ENCODE data around the gene SPIRE2. TPM values are rescaled to one million over a fixed set of nuclear protein-coding genes. Genes with fewer than 3 reads are reported as not detected.

SPIRE2 gene
- total RNA-seq, 2 donors from 2014 or later = 0.90 to 1.8 TPM

DNA sequence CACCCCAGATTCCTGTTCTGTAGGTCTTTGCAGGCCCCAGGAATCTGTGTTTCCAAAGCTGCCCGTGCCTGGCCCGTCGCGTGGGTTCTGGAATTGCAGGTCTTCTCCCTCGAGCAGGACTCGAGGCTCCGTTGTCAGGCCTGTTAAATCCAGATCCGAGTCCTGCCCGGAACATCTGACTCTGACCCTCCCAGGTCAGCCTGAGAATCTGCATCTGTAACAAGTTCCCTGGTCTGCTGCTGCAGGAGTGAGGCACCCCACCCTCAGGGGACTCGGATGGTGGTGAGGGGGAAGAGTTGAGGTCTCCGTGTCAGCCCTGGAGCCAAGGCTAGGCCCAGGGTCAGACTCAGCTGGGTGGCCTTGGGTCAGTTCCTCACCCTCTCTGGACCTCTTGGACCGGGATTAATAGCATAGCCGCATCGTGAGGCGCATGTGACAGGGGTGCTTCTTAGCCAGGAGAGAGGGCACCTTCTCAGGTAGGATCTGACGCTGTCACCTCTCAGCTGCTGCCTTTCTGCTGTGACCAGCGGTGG lies 8.8 kb downstream of the SPIRE2 start:
- Histone ChIP-seq H3K4me3 (no peak overlapping the region), H3K27ac (no peak overlapping the region), H3K27me3 (no peaks in the 10 kb centered on the region), H3K36me3 (no peaks in the 10 kb centered on the region), H3K4me1 (no peaks in the 10 kb centered on the region), H3K9me3 (no peaks in the 10 kb centered on the region)
- TF ChIP-seq, protein P1, sequence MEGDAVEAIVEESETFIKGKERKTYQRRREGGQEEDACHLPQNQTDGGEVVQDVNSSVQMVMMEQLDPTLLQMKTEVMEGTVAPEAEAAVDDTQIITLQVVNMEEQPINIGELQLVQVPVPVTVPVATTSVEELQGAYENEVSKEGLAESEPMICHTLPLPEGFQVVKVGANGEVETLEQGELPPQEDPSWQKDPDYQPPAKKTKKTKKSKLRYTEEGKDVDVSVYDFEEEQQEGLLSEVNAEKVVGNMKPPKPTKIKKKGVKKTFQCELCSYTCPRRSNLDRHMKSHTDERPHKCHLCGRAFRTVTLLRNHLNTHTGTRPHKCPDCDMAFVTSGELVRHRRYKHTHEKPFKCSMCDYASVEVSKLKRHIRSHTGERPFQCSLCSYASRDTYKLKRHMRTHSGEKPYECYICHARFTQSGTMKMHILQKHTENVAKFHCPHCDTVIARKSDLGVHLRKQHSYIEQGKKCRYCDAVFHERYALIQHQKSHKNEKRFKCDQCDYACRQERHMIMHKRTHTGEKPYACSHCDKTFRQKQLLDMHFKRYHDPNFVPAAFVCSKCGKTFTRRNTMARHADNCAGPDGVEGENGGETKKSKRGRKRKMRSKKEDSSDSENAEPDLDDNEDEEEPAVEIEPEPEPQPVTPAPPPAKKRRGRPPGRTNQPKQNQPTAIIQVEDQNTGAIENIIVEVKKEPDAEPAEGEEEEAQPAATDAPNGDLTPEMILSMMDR (IDR thresholded peaks at IDR 0.05) = no peak
- no peak for DNase-seq (ENCODE audit: low spot score)

DNA sequence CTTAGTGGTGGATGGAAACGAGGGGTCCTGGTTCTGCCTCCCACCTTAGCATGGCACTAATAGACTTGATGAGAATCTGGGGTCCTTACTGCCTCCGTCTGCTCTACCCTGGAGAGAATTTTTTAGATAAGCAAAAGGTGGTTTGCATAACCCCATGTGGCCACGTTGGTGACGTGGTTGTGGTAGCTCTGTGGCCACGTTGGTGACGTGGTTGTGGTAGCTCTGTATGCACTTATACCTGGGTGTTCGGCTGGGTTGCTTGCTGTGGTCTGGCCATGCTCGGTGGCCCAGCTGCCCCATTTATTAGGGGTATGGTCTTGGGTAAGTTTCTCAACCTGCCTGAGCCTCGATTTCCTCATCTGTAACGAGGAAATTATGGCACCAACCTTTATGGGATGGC lies 13.0 kb downstream of the SPIRE2 start:
- no peak for DNase-seq (ENCODE audit: low spot score)
- H3K27ac ChIP-seq = no peak overlapping the region
- no peaks in the 10 kb centered on the region for H3K4me1 ChIP-seq
- H3K4me3 ChIP-seq = no peak overlapping the region
- TF ChIP-seq, protein P1 (IDR thresholded peaks at IDR 0.05) = no peak
- no peaks in the 10 kb centered on the region for H3K36me3 ChIP-seq
- H3K27me3 ChIP-seq = no peaks in the 10 kb centered on the region
- H3K9me3 ChIP-seq = no peaks in the 10 kb centered on the region

GRCh38 chr16:89842471-89843408 lies 14.5 kb downstream of the SPIRE2 start:
- no peak overlapping the region for H3K4me3 ChIP-seq
- no peaks in the 10 kb centered on the region for H3K9me3 ChIP-seq
- TF ChIP-seq, protein P1 (IDR thresholded peaks at IDR 0.05) = no peak
- no peaks in the 10 kb centered on the region for H3K4me1 ChIP-seq
- no peak overlapping the region for H3K27ac ChIP-seq
- no peak for DNase-seq (ENCODE audit: low spot score)
- H3K27me3 ChIP-seq = no peaks in the 10 kb centered on the region
- no peaks in the 10 kb centered on the region for H3K36me3 ChIP-seq

- Histone ChIP-seq H3K9me3 (no peaks in the 10 kb centered on the region), H3K27ac (no peak overlapping the region), H3K36me3 (no peaks in the 10 kb centered on the region), H3K4me3 (no peak overlapping the region), H3K4me1 (no peaks in the 10 kb centered on the region), H3K27me3 (no peaks in the 10 kb centered on the region)
- no peak for DNase-seq (ENCODE audit: low spot score)
- TF ChIP-seq, protein P1 (IDR thresholded peaks at IDR 0.05) = no peak
These were observed 15.4 kb downstream of the SPIRE2 start for GRCh38 chr16:89843409-89844350.

GRCh38 chr16:89844739-89845339 lies 16.6 kb downstream of the SPIRE2 start:
- H3K36me3 ChIP-seq = no peaks in the 10 kb centered on the region
- DNase-seq (ENCODE audit: low spot score) = no peak
- H3K27me3 ChIP-seq = no peaks in the 10 kb centered on the region
- no peaks in the 10 kb centered on the region for H3K4me1 ChIP-seq
- TF ChIP-seq, protein P1 (IDR thresholded peaks at IDR 0.05) = no peak
- no peak overlapping the region for H3K27ac ChIP-seq
- no peaks in the 10 kb centered on the region for H3K9me3 ChIP-seq
- H3K4me3 ChIP-seq = no peak overlapping the region

Measured in right atrium auricular region (tissue), 2 donors.